ENCODE results near the gene CCDC88B. TPM values are rescaled to one million over a fixed set of nuclear protein-coding genes. Genes with fewer than 3 reads are reported as not detected.

Gene CCDC88B
- total RNA-seq, 1 experiment from 2014 or later, result 14.7 TPM

DNA sequence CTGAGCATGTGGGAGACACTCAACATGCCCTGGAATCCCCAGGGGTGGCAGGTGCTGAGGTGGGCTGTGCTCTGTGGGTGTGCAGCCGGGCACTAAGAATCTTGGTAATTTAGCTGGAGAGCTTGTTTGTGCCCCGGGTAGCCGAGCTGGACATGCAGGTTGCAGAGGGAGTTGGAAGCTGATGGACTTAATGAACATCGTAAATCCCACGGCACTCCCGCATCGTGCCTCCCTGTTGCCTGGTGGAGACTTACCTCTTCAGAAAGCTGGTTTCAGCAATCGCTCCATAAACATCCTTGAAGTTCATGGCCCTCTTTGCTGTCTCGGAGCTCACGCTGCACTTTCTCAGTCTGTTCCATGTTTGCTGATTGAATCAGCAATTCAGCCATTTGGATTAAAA, 48.9 kb downstream of the CCDC88B start:
- no peak overlapping the region for H3K4me2 ChIP-seq (ENCODE audit: low read length)
- H3K36me3 ChIP-seq (ENCODE audit: control insufficient read depth in 1 of 2, insufficient read depth in 2 of 2, low read length in 2 of 2), result no peaks in the 10 kb centered on the region
- H3K4me1 ChIP-seq (ENCODE audit: control insufficient read depth in 1 of 2, insufficient read depth in 2 of 2, low read length in 2 of 2), result peaks cover 4 to 27% of the 10 kb centered on the region in 2 experiments; a peak in 3 of 4 replicates
- intact Hi-C loops (cut with micrococcal nuclease), result no loop called here
- ChIA-PET CTCF (no interaction called here), RAD21 (ENCODE audit: low non-redundant PET in 1 of 2, low total read pairs in 2 of 2, uncharacterized antibody in 2 of 2, unreplicated experiment in 2 of 2) (no interaction called here), POLR2A (interaction anchor here (1.6 kb wide), 1 partner anchor 11 kb away, joined by 4 read pairs; no protein-coding TSS in a partner anchor)
- ATAC-seq (no peak), DNase-seq (ENCODE audit: low read depth, low spot score) (no peak)
- no peak for TF ChIP-seq POLR2AphosphoS5 (IDR thresholded peaks at IDR 0.05; ENCODE audit: low read depth, low read length)
- TF ChIP-seq YY1 (IDR thresholded peaks at IDR 0.05; ENCODE audit: extremely low read depth, insufficient replicate concordance, low read depth, low read length), result no peak
- TF ChIP-seq CBX3 (IDR thresholded peaks at IDR 0.05; ENCODE audit: low read depth), result no peak
- no peak for TF ChIP-seq SP1 (IDR thresholded peaks at IDR 0.05; ENCODE audit: low read depth)
- TF ChIP-seq FOSL1 (IDR thresholded peaks at IDR 0.05; ENCODE audit: low read depth), result no peak
- no peak for TF ChIP-seq CEBPB (IDR thresholded peaks at IDR 0.05; ENCODE audit: low read depth)
- no peak for TF ChIP-seq SIN3A (IDR thresholded peaks at IDR 0.05; ENCODE audit: low read depth)
- TF ChIP-seq EGR1 (IDR thresholded peaks at IDR 0.05; ENCODE audit: low read depth), result no peak
- TF ChIP-seq EZH2phosphoT487 (IDR thresholded peaks at IDR 0.05; ENCODE audit: borderline replicate concordance), result no peak
- no peak for TF ChIP-seq TCF7L2 (IDR thresholded peaks at IDR 0.05; ENCODE audit: borderline replicate concordance, extremely low read depth, insufficient read depth, insufficient read length)
- TF ChIP-seq, protein P1, sequence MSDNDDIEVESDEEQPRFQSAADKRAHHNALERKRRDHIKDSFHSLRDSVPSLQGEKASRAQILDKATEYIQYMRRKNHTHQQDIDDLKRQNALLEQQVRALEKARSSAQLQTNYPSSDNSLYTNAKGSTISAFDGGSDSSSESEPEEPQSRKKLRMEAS (IDR thresholded peaks at IDR 0.05), result no peak
- TF ChIP-seq, protein P2, sequence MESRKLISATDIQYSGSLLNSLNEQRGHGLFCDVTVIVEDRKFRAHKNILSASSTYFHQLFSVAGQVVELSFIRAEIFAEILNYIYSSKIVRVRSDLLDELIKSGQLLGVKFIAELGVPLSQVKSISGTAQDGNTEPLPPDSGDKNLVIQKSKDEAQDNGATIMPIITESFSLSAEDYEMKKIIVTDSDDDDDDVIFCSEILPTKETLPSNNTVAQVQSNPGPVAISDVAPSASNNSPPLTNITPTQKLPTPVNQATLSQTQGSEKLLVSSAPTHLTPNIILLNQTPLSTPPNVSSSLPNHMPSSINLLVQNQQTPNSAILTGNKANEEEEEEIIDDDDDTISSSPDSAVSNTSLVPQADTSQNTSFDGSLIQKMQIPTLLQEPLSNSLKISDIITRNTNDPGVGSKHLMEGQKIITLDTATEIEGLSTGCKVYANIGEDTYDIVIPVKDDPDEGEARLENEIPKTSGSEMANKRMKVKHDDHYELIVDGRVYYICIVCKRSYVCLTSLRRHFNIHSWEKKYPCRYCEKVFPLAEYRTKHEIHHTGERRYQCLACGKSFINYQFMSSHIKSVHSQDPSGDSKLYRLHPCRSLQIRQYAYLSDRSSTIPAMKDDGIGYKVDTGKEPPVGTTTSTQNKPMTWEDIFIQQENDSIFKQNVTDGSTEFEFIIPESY (IDR thresholded peaks at IDR 0.05; ENCODE audit: extremely low read depth, insufficient replicate concordance, low read length), result no peak
- H3K4me3 ChIP-seq (replicated peaks in 1 of 2; ENCODE audit: low read depth in 1 of 2, low read length in 2 of 2), result no peak overlapping the region
- H3K9ac ChIP-seq (ENCODE audit: low read length), result no peak overlapping the region
- no peak overlapping the region for H2AFZ ChIP-seq (ENCODE audit: low read depth, low read length, poor library complexity, severe bottlenecking)
- no TSS peak for BruUV-seq (replicated peaks)
- H3K9me3 ChIP-seq (ENCODE audit: control insufficient read depth in 1 of 2, insufficient read depth in 1 of 2, low read depth in 1 of 2, low read length in 2 of 2), result no peaks in the 10 kb centered on the region
- H4K20me1 ChIP-seq (ENCODE audit: insufficient read depth), result no peaks in the 10 kb centered on the region
- no peaks in the 10 kb centered on the region for H3K9me2 ChIP-seq (ENCODE audit: insufficient read depth)
- no peak overlapping the region for H3K27ac ChIP-seq (ENCODE audit: low read depth, low read length)
- no peaks in the 10 kb centered on the region for H3K79me2 ChIP-seq (ENCODE audit: insufficient read depth, low read length)
- H3K27me3 ChIP-seq (ENCODE audit: insufficient read depth, low read length), result no peaks in the 10 kb centered on the region

Data from HCT116 (cell line).